GM18505 (cell line): Measurements from ENCODE around the gene AUH.

Experiments
- ATAC-seq: cut with Tn5 transposase; IDR thresholded peaks from one replicate; pipeline ENCODE4 v1.9.1; 2021; ENCODE audit not compliant: unreplicated experiment
- POLR2A ChIP-seq: IDR thresholded peaks from 4 replicates; pipeline ENCODE4 v1.6.1; 2011; ENCODE audit warnings: borderline replicate concordance; ENCODE audit not compliant: insufficient read depth, insufficient read length; ENCODE audit errors: extremely low read depth

Gene AUH

DNA sequence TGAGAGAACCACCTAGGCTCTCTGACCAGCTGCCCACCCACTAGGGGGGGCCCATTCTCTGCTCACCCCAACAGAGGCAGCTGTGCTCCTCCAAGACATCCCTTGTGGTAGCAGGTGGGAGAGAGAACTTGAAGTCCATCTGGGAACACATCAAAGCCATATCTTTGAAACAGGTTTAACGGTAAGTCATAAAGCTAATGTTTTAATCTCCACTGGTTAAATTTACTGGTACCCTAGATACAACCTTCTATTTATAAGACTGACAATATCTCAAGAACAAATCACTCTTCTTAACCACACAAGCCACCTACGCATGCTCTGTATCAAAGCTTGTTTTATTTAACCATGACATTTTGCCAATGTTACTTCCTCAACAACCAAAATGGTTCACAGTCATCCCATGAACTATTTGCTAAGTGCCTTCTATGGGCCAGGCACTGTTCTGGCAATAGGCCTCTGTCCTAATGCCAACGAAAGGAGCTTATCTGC, 20.4 kb downstream of the AUH start:
- TF ChIP-seq POLR2A: no peak
- no peak for ATAC-seq

DNA sequence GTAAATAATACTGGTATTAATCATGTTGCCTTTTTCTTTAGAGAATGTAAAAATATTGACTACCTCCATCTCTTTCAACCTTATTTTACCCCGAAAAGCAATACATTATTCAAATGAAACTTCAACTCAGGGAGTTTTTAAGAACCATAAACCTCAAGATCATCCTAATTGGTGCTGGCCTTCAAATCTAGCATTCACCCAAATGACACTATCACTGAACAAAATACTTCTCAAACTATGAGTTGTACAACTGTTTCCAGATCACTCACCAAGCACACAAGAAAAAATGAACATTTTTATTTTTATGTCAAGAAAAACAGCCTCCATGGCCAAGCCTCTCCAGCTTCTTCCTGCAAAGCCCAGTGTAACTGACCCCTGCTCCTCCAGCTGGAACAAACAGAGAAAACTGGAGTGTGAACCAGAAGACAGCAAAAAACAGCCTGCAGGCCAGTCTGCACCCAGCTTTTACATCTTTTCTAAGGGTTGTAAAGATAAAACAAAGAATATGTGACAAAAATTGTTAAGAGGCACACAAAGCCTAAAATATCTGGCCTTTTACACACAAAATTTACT, 21.2 kb downstream of the AUH start:
- TF ChIP-seq POLR2A: no peak
- no peak for ATAC-seq

DNA sequence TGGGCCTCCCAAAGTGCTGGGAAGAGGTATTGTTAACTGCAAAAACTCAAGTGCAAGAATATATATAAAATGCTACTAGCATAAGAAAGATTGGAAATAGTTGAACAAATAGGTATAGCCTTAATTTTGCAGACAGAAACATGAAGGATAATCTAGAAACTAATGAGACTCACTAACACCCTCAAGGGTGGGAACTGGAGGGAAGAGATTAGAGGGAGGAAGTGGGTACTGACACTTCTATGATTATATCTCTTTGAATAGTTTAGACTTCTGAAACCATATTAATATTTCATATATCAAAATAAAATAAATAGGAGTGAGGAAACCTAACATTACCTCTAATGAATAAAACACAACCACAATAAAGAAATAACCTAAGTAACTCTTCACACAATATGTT, 23.0 kb downstream of the AUH start:
- TF ChIP-seq POLR2A: no peak
- no peak for ATAC-seq

DNA sequence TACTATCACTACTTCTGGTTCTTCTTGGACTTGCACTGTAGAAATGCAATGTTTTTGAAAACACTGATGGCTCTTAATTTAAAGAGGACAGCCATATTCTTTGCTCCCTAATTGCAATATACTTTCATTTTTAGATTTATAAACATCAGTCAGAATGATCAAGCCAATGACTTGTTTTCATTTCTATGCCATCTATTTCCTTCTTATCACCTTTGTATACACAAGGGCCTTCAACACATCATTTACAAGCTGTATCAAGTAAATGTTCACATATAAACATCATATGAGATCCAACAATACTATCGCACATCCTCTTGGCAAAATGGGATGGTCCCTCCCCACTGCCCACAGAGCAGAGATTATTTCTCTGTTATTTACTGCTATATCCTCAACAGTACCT, 24.9 kb downstream of the AUH start:
- TF ChIP-seq POLR2A: no peak
- no peak for ATAC-seq

DNA sequence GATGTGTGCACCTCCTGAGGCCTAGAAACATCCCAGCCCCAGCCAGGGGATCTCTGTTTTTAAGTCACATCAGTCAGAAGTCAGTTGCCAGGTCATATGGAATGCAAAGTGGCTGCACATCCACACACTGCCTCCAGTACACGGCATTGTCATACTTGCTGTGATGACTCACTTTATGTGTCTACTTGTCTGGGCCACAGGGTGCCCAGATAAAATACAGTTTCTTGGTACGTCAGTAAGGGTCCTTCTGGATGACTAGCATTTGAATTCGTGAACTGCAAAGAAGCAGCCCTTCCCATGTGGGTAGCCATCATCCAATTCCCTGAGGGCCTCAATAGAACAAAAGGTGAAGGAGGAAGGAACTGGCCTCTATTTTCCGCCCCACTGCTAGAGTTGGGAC, 27.7 kb downstream of the AUH start:
- ATAC-seq: no peak
- TF ChIP-seq POLR2A: no peak

DNA sequence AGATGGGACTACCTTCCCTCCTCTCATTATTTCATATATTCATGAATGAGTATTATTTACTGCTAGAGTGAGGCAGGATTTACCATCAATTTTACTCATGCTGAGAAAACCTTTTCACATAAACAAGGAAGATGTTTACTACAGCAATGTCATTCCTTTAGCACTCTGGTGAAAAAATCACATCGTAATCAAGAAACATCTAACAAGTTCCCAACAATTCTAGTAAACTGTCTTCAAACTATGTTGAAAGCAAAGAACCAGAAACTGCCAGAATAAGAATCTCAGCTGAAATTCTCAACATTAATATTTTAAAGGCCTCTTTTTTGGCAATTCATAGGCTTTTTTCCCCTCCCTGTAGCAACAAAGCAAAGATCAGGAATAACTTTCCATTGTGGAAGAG, 28.2 kb downstream of the AUH start:
- no peak for TF ChIP-seq POLR2A
- ATAC-seq: no peak

DNA sequence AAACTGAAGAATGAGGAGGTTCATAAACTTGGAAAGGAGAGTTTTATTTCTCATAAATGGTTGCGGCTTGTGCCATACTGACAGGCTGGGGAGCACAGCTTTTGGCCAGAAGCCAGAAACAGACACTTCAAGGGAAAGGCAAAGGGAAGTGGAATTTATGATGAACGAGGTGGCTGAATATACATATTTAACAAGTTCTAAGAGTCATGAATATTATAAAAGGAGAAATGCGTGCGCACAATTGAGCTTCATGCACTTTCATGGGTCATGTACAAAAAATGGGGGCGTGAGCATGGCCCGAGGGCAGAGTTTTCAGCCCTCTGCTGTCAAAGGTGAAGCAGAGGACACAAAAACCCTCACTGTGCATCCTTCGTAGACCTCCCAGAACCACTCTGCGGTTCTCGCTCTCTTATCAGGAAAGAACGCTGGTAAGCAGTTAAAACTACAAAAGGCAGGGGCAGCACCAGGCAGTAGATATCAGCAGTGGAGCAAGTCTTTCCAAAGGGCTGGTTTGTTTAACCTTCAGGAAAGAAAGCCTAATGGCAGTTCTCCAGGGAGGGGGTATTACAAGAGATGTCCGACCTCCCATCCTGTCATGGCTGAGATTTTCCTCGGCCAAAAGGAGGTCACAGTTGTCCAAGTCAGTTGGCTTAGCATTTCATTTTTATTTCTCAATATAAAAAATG, 29.0 kb downstream of the AUH start:
- TF ChIP-seq POLR2A: no peak
- ATAC-seq: no peak

DNA sequence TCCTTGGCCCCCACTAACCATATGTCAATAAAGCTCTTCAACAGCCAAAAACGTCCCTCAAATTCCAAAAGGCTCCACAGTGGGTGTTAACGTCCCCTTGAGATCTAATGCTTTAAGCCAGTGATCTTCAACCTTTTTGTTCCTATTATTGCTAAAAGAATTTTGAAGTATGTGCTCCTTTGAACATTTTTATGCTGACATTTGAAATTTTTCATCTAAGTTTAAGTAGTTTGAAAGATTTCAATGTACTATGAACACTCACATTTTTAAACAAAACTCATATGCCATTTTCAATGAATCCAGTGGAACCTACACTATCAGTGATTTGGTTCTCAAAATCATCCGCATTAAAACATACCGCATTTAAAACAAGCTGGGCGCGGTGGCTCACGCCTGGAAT, 29.9 kb downstream of the AUH start:
- no peak for ATAC-seq
- TF ChIP-seq POLR2A: no peak

DNA sequence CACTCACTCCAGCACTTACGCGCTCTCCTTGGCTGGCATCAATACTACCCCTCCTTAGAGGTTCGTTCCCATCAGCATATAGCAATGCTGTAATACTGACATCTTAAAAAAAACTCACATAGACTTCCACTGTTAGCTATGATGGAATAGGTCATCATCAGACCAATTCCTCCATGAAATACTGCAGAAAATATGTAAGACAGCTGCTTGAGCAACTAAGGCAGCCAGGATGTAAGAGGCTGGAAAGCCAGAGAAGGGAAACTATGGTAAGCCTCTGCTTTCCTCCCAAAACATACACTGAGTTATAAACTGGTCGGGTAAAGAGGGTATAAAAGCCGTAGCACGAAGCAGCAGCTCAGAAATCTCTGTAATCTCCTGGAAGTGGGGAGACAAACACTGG, 33.5 kb downstream of the AUH start:
- no peak for ATAC-seq
- no peak for TF ChIP-seq POLR2A

DNA sequence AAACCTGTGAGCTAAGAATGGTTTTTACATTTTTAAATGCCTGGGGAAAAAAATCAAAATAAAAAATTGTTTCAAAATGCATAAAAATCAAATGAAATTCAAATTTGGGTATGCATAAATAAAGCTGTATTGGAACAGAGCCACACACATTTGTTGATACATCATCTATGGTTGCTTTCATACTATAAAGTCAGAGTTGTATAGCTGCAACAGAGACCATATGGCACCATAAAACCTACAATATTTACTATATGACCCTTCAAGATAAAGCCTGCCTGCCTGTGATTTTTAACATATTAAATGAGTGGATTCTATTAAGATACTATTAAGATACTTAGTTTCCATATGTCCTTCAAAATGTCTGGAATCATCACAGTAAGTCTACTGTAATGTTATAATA, 40.0 kb downstream of the AUH start:
- no peak for ATAC-seq
- no peak for TF ChIP-seq POLR2A

DNA sequence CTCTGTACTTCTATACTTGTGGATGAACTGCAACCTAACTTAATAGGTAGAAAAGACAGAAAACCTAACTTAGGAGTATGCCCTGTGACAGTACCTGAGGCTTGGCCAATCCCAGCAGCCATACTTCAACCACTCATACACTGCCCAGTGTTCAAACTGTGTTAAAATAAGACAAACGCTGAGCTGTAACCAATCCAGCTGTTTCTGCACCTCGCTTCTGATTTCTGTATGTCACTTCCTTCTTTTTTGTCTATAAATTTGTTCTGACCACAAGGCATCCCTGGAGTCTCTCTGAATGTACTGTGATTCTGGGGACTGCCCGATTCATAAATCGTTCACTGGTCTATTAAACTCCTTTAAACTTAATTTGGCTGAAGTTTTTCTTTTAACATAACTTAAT, 41.4 kb downstream of the AUH start:
- no peak for TF ChIP-seq POLR2A
- no peak for ATAC-seq

DNA sequence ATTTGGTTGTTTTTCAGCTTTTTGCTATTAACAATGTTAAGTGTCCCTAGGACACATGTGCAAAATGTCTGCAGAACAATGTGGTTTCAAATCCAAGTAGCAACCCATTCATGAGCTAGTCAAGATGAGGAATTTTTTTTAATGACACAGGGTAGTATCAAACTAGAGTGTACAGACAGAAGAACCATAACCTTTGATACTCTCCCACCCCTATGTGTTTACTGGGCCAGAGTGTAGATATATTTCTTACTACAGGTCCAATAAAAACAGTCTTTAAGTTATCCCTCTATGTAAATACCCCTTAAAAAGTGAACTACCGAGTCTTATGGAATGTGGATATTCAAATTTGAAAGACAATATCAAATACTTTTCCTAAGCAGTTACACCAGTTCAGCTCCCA, 45.6 kb downstream of the AUH start:
- TF ChIP-seq POLR2A: no peak
- no peak for ATAC-seq

DNA sequence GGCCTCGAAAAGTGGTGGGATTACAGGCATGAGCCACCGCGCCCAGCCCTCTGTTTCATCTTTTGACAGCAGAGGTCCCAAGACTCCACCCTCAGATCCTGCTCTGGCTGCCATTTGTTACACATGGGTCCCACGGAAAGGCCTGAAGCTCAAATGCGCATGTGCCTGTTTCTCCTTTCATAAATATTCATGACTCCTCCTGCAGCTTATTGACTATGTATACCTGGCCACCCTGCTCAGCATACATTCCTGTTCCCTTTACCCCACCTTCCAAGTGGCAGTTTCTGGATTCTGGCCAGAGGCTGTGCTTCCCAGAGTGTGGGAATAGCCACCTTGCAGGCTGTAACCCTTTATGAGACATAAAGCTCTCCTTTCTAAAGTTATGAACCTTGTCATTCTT, 46.5 kb downstream of the AUH start:
- no peak for ATAC-seq
- no peak for TF ChIP-seq POLR2A

DNA sequence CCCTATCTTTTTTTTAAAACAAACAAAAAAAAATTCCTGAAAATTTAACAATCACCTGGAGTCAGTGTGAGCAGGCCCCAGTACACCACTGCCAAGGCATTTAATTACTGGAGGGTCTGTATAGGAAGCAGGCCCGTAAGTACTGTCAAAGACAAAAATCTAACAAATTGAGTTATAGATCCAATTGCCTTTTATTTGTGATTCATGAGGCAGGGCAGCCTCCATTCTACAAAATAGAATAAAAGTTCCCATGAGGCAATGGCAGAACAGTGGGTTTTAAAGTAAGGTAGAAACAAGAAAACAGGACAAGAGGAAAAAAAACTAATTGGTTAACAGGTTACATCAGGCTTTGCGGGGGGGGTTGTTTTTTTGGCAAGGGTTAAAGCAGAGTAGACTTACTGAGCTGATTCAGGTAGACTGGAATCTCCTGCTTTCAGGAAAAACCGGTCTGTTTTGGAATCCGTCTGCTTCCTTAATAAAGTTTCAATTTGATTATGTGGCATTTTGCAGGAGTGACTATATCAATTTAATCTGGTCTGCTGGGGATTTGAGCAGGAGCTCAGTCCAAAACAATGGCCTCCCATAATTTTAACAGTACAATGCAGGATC, 48.9 kb downstream of the AUH start:
- no peak for TF ChIP-seq POLR2A
- ATAC-seq: no peak
